HG03135 (cell line): ENCODE measurements around the gene TMEM151B.

ENCODE experiments used
- ATAC-seq: cut with Tn5 transposase; IDR thresholded peaks from one replicate; pipeline ENCODE4 v1.9.1; 2021; ENCODE audit warnings: mild to moderate bottlenecking, moderate library complexity; ENCODE audit not compliant: unreplicated experiment

TMEM151B gene

DNA sequence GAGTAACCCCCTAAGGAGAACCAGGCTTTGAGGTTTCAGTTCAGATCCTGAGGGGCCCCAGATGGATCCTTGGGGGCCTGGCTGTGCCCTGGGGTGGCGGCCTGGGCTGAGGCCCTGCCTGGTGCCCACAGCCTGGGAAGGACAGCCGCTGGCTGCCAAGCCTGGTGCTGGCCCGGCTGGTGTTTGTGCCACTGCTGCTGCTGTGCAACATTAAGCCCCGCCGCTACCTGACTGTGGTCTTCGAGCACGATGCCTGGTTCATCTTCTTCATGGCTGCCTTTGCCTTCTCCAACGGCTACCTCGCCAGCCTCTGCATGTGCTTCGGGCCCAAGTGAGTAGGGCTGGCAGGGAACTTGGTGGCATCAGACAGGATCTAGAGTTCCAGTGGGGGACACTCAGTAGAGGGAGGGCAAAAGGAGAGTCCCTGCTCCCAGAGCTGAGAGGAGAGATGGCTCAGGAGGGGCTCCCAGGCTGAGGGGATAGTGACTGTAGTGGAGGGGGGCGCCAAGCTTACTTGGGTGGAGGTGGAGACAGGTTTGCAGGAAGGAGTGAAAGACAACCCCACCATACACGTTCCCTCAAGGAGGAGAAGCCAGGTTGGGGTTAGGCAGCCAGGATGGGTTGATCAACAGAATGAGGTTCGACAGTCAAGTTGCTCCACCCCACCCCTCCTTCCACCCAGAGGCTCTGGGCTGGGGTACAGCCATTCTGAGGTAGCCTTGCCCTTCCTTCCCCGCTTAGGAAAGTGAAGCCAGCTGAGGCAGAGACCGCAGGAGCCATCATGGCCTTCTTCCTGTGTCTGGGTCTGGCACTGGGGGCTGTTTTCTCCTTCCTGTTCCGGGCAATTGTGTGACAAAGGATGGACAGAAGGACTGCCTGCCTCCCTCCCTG lies 37.3 kb upstream of the TMEM151B start:
- ATAC-seq = no peak

DNA sequence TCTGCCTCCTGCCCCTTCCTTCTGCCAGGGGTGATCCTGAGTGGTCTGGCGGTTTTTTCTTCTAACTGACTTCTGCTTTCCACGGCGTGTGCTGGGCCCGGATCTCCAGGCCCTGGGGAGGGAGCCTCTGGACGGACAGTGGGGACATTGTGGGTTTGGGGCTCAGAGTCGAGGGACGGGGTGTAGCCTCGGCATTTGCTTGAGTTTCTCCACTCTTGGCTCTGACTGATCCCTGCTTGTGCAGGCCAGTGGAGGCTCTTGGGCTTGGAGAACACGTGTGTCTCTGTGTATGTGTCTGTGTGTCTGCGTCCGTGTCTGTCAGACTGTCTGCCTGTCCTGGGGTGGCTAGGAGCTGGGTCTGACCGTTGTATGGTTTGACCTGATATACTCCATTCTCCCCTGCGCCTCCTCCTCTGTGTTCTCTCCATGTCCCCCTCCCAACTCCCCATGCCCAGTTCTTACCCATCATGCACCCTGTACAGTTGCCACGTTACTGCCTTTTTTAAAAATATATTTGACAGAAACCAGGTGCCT lies 36.6 kb upstream of the TMEM151B start:
- no peak for ATAC-seq

DNA sequence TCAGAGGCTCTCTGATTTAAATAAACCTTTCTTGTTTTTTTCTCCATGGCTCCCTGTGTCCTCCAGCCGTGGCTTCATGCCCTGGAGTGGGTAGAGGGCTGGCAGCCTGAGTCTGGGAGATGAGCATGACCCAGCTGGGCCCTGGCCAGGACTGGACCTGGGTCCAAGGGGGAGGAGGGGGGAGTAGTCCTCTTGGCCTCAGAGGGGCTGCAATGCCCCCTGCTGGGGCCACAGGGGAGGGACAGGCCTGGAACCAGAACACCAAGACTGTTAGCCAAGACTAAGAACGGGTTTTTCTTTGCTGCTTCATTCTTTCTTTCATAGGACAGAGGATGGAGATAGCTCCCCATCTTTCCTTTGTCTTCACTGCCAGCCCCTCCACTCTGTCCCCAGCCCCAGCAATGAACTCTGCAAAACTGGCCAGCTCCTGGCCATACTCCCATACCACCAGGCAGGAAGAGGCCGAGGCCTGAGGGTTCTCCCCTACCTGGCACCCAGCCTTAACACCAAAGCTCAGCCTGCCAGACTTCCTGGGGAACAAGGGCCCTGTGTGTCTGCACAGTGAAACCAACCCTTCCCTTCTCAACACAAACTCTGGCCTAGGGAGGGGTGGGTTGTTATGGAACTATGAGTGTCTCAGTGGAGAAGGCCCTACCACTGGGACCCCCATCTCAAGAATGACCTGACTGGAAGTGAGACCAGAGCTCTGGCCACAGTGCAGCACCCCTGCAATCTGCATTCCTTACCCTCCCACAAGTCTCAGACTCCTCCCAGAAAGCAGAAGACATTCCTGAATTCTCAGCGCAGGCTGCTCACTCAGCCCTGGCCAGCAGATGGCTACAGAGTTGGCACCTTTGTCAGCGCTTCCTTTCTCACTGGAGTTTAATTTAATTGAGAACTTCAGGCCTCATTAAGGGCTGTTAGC lies 35.9 kb upstream of the TMEM151B start:
- ATAC-seq = no peak

DNA sequence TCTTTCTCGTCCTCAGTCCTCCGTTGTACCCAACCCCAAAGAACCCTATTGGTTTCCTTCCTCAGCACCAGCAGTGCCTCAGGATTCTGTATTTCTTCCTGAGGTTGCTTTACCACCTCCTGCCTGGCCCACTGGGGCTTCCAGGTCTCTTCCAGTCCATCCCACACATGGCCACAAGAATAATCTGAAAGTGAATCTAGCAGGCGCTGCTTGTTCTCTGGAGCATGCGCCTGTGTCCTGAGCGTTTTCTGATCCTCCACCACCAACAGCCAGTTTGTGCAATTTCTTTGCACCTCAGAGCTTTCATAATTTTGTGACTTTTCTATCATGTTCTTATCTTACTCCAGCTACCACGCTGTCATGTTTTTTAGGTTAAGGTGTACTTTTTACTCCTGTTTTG lies 35.0 kb upstream of the TMEM151B start:
- no peak for ATAC-seq

DNA sequence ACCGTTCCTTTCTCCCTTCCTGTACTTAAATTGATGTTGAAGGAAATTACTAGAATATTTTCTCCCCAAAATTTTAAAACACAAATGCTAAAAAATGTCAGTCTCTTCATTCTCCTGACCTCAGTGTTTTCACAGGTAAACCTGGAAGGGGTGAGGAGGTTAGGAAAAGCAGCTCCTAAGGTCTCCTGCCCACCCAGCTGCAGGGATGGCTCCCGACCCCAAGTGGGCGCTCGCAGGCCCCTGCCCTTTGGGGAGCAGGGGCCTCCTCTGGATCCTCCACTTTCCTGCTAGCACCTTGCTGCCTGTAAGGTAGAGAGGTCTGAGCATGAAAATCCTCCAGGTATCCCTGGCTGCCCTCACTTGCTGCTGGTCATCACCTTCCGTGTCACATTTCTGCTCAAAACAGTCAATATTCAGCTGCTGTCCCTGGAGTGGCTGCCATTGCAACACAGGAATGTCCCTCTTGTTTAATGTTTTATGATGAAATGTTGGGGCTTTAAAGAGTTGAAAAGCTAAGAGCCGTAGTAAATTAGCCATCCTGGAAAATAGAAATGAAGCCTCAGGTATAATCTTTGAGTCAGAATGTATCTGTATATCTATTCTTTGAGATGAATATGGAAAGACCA lies 34.2 kb upstream of the TMEM151B start:
- ATAC-seq = no peak

DNA sequence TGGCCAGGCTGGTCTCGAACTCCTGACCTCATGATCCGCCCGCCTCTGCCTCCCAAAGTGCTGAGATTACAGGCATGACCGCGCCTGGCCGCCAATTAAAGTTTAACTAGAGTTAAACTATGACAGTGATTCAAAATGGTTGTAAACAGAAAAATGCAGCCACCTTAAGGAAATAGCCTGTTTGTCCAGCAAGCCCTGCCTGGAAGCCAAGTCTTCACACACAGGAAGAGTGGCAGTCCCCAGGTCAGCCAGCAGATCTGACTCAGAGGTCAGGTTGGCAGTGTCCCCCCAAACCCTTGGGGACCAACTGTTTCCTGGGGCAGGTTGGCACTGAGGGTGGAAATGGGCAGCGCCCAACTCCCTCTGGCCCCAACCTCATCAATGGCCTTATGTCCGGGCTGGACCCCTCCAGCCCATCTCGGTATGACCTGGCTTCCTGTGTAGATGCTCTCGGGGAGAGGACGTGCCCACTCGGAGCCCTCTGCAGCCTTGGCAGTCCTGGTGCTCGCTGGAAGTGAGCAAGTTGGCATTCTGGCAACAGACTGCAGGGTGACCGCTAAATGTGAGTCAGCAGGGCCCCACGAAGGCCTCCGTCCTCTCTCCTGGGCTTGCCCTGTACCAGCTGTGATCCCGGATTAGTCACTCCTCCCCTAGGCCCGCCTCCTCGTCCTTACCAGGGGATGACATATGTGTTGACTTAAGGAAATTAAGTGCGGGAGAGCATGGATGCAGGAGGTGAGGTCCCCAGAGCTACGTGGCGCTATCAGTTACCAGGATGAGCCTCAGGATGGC lies 33.0 kb upstream of the TMEM151B start:
- ATAC-seq = peak; percentile 45

DNA sequence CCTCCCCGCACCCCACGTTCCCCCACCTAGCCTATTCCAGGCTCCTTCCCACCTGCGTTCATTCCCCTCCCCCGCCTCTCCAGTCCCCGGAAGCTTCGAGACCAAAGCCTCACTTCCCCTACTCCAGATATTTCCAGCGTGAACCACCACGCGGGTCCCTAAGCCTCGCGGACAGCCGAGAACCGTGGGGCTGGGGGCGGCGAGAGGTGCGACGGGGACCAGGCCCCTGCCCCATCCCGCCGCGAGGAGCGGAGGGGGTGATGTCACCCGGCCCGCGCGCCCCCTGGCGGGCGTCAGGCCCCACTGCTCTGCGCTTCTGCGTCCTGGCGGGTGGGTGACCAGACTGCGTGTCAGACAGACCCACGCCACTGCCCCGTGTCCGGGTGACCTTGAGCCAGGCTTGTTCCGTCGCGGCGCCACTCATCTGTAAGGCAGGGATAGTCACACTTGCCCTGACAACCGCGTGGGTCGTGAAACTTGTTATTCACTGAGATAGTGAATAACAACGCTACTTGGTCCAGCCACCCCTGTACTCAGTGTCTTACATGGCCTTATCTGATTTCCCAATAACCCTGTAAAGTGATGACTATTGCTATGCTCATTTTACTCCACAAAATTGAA lies 32.3 kb upstream of the TMEM151B start:
- ATAC-seq = peak; percentile 88

DNA sequence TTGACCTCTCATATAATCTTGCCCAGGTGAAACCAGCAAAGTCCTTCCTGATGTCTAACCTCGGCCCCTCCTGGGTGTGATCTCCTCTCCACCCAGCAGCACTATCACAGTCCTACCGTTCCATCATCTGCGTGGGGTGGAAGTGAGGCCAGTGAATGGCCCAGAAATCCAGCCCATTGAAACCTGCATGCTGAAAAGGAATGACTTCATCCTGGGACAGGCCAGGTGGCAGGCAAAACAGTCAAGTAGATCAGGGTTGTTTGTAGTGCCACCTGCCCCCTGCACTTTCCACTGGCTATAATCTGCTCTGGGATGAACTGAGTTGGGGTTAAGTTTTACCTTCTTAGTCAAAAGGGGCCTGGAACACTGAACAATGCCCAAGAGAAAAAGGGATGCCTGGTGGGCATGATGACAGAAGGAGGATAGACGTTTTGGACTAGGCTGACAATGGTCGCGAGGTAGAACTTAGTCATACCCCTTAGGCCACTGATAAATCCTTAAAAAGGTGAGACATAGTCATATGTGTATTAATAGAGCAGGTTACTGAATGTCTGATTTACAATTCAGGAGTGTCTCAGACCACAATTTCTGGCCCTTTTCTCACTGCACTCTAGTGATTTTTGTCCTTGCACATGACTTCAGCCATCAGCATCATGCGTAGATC lies 31.4 kb upstream of the TMEM151B start:
- no peak for ATAC-seq

DNA sequence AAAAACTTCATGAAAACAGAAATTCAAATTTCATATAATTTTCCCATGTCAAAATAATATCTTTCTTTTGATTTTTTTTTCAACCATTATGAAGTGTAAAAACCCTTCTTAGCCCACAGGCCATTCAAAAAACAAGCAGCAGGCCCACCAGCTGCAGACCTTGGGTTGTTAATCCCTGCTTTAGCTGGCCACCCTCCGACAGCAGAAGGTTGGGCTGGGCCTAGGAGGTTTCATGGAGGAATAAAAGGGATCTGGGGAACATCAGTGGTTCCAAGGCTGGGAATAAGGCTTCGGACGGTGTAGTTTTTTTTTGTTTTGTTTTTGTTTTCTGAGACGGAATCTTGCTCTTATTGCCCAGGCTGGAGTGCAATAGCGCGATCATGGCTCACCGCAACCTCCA lies 26.9 kb upstream of the TMEM151B start:
- ATAC-seq = no peak

DNA sequence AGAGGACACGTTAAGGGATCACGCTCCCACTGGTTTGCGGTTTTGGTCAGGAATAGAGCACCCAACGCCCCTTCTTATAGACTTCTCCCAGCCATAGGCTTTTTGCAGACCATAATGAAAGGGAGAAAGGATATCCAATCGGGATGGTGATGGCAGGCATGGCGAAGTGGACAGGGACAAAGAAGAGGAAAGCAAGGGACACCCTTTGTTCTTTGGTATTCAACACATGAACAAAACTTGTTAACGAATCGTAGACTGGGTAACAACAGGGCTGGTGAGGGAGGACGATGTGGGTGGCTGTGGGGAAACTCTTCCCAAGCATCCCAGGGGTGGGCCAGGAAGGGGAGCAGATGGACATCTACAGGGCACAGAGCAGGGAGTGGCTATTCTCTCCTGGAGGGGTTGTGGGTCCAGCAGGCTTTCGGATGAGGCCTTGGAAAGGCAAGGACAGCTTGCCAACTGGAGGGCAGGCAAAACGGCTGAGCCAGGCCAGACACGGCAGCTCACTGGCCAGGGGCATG lies 24.8 kb upstream of the TMEM151B start:
- no peak for ATAC-seq

DNA sequence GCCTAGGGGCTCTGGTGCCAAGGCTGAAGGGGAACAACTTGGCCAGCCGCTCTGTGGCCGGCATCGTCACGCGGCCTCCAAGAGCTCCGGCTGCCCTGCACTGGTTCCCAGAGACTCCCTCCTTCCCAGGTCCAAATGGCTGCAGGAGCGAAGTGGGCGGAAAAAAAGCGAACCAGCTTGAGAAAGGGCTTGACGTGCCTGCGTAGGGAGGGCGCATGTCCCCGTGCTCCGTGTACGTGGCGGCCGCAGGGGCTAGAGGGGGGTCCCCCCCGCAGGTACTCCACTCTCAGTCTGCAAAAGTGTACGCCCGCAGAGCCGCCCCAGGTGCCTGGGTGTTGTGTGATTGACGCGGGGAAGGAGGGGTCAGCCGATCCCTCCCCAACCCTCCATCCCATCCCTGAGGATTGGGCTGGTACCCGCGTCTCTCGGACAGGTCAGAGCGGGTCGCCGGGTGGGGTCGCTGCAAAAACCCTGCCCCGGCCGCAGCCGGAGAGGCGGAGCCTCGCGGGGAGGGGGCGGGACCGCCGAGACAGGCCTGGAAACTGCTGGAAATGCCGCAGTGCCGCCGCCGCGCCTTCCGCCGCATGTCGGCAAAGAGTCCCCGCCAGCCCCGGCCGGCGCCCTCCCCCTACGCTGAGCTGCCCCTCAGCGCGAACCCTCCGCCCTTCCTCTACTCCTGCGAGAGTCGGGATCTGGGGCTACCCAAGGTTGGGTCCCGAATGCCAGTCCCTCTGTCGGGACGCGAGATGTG lies 24.2 kb upstream of the TMEM151B start:
- ATAC-seq = peak; percentile 38

DNA sequence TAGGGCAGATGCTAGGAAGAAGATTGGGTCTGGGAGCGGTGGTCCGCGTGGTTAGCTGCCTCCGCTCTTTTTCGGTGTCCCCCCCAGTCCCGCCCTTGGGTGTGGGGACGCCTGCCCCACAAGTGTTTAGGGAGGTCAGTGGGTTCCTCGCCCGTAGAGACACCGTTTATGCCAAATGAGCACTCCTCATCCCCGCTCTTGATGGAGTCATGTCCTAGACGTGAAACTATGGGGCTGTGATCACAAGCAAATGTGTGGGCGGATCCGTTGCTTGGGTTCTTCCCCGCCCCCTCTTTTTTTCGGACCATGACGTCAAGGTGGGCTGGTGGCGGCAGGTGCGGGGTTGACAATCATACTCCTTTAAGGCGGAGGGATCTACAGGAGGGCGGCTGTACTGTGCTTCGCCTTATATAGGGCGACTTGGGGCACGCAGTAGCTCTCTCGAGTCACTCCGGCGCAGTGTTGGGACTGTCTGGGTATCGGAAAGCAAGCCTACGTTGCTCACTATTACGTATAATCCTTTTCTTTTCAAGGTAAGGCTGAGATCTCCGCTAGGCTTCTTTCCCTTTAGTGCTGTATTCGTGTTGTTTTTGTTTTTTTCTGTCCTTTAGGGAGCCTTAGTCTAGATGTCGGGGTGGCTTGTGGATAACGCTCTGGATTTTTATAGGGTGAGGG lies 23.4 kb upstream of the TMEM151B start, which contains the start of gene HSP90AB1:
HSP90AB1 (plus strand) TSS at position 439 of the 675 bp plus-strand sequence. CDS start 1,529 bp downstream, outside the sequence.
- peak; percentile 68 for ATAC-seq

DNA sequence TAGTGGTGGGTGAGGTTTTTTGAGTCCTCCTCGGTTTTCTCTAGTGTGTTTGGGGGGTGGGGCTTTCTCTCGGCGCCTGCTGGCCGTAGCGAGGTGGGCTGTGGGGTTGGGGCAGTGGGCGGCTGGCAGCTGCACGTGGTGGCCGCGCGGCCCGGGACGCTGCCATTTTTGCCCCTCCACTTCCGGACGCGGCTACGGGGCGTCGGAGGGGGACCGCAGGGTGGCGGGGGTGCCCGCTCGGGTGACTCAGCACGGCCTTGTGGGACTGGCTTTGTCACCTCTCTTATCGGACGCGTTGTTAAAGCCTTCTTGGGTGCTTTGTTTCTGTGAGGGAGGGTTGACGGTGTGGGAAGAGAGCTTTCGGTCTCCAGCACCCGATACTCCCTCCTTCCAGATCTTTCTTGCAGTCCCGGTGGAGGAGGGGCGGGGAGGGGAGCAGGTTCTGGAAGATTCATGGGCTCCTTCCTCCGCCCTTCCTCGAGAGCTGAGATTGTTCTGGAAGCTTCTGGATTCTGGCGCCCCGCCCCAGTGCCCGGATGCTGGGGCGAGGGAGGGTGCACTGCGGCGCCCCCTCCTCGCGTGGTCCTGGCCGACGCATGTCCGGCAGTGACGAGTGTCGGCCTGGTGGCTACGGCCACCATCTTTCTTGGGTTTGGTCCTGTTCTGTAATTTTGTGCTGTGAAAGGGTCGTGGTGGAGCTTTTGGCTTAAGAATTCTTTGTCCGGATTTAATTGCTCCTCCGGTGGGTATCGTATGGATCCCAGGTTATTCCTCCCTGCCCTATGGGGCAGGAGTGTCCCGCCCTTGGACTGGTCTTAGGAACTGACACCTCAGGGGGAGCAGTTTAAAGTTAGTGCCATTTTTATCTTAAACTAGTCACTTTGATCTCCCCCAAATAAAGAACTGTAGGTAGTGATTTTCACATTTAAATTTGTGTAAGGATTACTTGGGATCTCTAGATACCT lies 22.6 kb upstream of the TMEM151B start:
- ATAC-seq = no peak

DNA sequence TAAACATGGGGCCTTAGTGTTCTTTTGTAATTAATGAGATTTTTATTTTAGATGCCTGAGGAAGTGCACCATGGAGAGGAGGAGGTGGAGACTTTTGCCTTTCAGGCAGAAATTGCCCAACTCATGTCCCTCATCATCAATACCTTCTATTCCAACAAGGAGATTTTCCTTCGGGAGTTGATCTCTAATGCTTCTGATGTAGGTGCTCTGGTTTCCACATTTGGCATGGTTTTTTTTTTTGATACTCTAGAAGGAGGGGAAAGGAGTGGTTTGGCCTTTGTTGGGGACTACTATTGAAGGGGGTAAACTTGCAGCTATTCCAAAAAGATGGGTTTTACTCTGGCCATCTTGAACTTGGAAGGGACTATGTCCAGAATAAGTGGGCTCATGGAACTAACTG lies 21.7 kb upstream of the TMEM151B start:
- no peak for ATAC-seq

DNA sequence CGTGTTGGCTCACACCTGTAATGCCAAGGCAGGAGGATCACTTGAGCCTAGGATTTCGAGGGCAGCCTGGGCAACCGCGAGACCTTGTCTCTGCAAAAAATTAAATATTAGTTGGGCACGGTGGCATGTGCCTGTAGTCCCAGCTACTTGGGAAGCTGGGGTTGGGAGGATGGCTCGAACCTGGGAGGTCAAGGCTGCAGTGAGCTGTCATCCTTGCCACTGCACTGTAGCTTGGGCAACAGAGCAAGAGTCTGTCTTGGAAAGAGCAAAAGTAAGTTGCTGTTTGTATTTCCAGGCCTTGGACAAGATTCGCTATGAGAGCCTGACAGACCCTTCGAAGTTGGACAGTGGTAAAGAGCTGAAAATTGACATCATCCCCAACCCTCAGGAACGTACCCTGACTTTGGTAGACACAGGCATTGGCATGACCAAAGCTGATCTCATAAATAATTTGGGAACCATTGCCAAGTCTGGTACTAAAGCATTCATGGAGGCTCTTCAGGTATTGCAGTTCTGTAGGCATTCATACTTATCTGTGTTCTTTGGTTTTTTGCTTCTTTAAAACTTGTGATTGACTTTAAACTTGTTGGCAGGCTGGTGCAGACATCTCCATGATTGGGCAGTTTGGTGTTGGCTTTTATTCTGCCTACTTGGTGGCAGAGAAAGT lies 21.0 kb upstream of the TMEM151B start:
- no peak for ATAC-seq
